GM19193 (cell line): ENCODE measurements around the gene TBX1.

Source experiments
- POLR2A ChIP-seq: IDR thresholded peaks from 4 replicates; pipeline ENCODE4 v1.6.1; 2011; ENCODE audit not compliant: insufficient read depth, insufficient read length; ENCODE audit errors: extremely low read depth

Gene TBX1

GRCh38 chr22:19761725-19762567 lies 1.4 kb downstream of the TBX1 start:
- no peak for TF ChIP-seq POLR2A

- TF ChIP-seq POLR2A, result no peak
These were observed 2.2 kb downstream of the TBX1 start for GRCh38 chr22:19762568-19763457.

GRCh38 chr22:19763458-19764298 lies 3.1 kb downstream of the TBX1 start:
- TF ChIP-seq POLR2A, result no peak

GRCh38 chr22:19764299-19764593 lies 3.7 kb downstream of the TBX1 start:
- no peak for TF ChIP-seq POLR2A

GRCh38 chr22:19764636-19765476 lies 4.3 kb downstream of the TBX1 start:
- no peak for TF ChIP-seq POLR2A

GRCh38 chr22:19765477-19766239 lies 5.1 kb downstream of the TBX1 start:
- TF ChIP-seq POLR2A, result no peak

- no peak for TF ChIP-seq POLR2A
These were observed 5.6 kb downstream of the TBX1 start for GRCh38 chr22:19766240-19766510.

GRCh38 chr22:19766511-19767426 lies 6.2 kb downstream of the TBX1 start:
- TF ChIP-seq POLR2A, result no peak

- TF ChIP-seq POLR2A, result no peak
These were observed 7.1 kb downstream of the TBX1 start for GRCh38 chr22:19767427-19768341.

GRCh38 chr22:19769393-19769715 lies 8.8 kb downstream of the TBX1 start:
- TF ChIP-seq POLR2A, result no peak

- TF ChIP-seq POLR2A, result no peak
These were observed 10.0 kb downstream of the TBX1 start for GRCh38 chr22:19770349-19771220.
